NCI-H146 (cell line): Measurements from ENCODE around the gene CCL2.

Experiments
- DNase-seq: peaks from one replicate; lab custom pipeline; 2025; lab: John Stamatoyannopoulos, UW

CCL2 gene

GRCh38 chr17:34241062-34241461, 14.0 kb upstream of the CCL2 start:
- no peak for DNase-seq

GRCh38 chr17:34242587-34243363, 12.3 kb upstream of the CCL2 start:
- DNase-seq: no peak

GRCh38 chr17:34243364-34244320, 11.4 kb upstream of the CCL2 start:
- DNase-seq: no peak

GRCh38 chr17:34245351-34245905, 9.7 kb upstream of the CCL2 start:
- DNase-seq: no peak

GRCh38 chr17:34246446-34246845, 8.6 kb upstream of the CCL2 start:
- no peak for DNase-seq

GRCh38 chr17:34246881-34247280, 8.2 kb upstream of the CCL2 start:
- no peak for DNase-seq

GRCh38 chr17:34248511-34249024, 6.5 kb upstream of the CCL2 start:
- no peak for DNase-seq

GRCh38 chr17:34249061-34249460, 6.0 kb upstream of the CCL2 start:
- DNase-seq: no peak

- no peak for DNase-seq
Observed at GRCh38 chr17:34249478-34249877, 5.6 kb upstream of the CCL2 start.

GRCh38 chr17:34251186-34251585, 3.9 kb upstream of the CCL2 start:
- no peak for DNase-seq

- DNase-seq: no peak
Observed at GRCh38 chr17:34252095-34252443, 3.0 kb upstream of the CCL2 start.

- DNase-seq: no peak
Observed at GRCh38 chr17:34252444-34253138, 2.5 kb upstream of the CCL2 start.

- DNase-seq: no peak
Observed at GRCh38 chr17:34253139-34253525, 2.0 kb upstream of the CCL2 start.

GRCh38 chr17:34254146-34254545, 939 bp upstream of the CCL2 start:
- DNase-seq: no peak

GRCh38 chr17:34255381-34255732, 272 bp downstream of the CCL2 start:
- no peak for DNase-seq

- no peak for DNase-seq
Observed at GRCh38 chr17:34255841-34256240, 756 bp downstream of the CCL2 start.

GRCh38 chr17:34257299-34257985, 2.4 kb downstream of the CCL2 start:
- DNase-seq: no peak

GRCh38 chr17:34257986-34258326, 2.9 kb downstream of the CCL2 start:
- no peak for DNase-seq

GRCh38 chr17:34259146-34259545, 4.1 kb downstream of the CCL2 start:
- DNase-seq: no peak

- no peak for DNase-seq
Observed at GRCh38 chr17:34260861-34261260, 5.8 kb downstream of the CCL2 start.

GRCh38 chr17:34261568-34262337, 6.7 kb downstream of the CCL2 start:
- DNase-seq: no peak
